H1 (cell line): ENCODE results near the gene BRD4. TPM values are rescaled to one million over a fixed set of nuclear protein-coding genes. Genes with fewer than 3 reads are reported as not detected.

Experiments
- CTCF ChIA-PET: fragments of 300-600 bp; sonication (Branson Sonifier 250); formaldehyde crosslinking; loops from one replicate; lab custom pipeline; 2021; ENCODE audit not compliant: partially characterized antibody; lab: Charles Lee
- POLR2A ChIA-PET: fragments of 300-600 bp; sonication (Branson Sonifier 250); formaldehyde crosslinking; loops from one replicate; lab custom pipeline; 2021; ENCODE audit warnings: inconsistent platforms; ENCODE audit not compliant: partially characterized antibody; lab: Charles Lee
- DNase-seq, 2 experiments: peaks; one replicate each; pipeline versions ENCODE4 v3.0.0 to v3.0.0-alpha.2; 2010 to 2022; ENCODE audit warnings: low spot score in 2 of 2, low read depth in 1 of 2, mixed read lengths in 1 of 2
- FAIRE-seq: peaks from 2 replicates; lab custom pipeline; 2011; peaks lifted over from hg19 to GRCh38; lab: Jason Lieb, UNC
- H2AFZ ChIP-seq: 2 replicates; pipeline ENCODE4 v1.8.1; 2012; ENCODE audit warnings: low read length, inconsistent platforms
- H2AK5ac ChIP-seq: 2 replicates; pipeline ENCODE4 v1.6.1; 2013; ENCODE audit warnings: low read depth, low read length
- H2BK120ac ChIP-seq: replicated peaks from 2 replicates; pipeline ENCODE3; 2013; ENCODE audit warnings: low read depth, low read length, inconsistent platforms
- H2BK12ac ChIP-seq: 2 replicates; pipeline ENCODE4 v1.6.1; 2013; ENCODE audit warnings: low read depth, low read length
- H2BK15ac ChIP-seq: 2 replicates; pipeline ENCODE4 v1.6.1; 2013; ENCODE audit warnings: low read length
- H2BK20ac ChIP-seq: 2 replicates; pipeline ENCODE4 v1.6.1; 2013; ENCODE audit warnings: low read length
- H2BK5ac ChIP-seq: 2 replicates; pipeline ENCODE4 v1.6.1; 2013; ENCODE audit warnings: low read depth, low read length
- H3K14ac ChIP-seq: 2 replicates; pipeline ENCODE4 v1.6.1; 2013; ENCODE audit warnings: inconsistent platforms; ENCODE audit not compliant: insufficient read length
- H3K18ac ChIP-seq: 2 replicates; pipeline ENCODE4 v1.6.1; 2013; ENCODE audit warnings: low read length; ENCODE audit errors: extremely low read depth
- H3K23ac ChIP-seq: 2 replicates; pipeline ENCODE4 v1.6.1; 2013; ENCODE audit warnings: inconsistent platforms; ENCODE audit not compliant: insufficient read length
- H3K23me2 ChIP-seq: 2 replicates; pipeline ENCODE4 v1.6.1; 2013; ENCODE audit warnings: low read depth, low read length
- H3K27ac ChIP-seq: 2 replicates; pipeline ENCODE4 v1.6.1; 2011; ENCODE audit warnings: low read depth, low read length, inconsistent platforms
- H3K27me3 ChIP-seq, 4 experiments: replicated peaks in 1 of 4; 1 replicate in 1 of 4; 2 replicates in 3 of 4; pipeline versions ENCODE4 v1.6.1 to v1.8.1; 2011 to 2013; ENCODE audit warnings: low read length in 3 of 4, mild to moderate bottlenecking in 3 of 4, inconsistent platforms in 2 of 4, mixed read lengths in 2 of 4, moderate library complexity in 1 of 4; ENCODE audit not compliant: control insufficient read depth in 3 of 4, insufficient read depth in 3 of 4; ENCODE audit errors: extremely low read depth in 1 of 4
- H3K36me3 ChIP-seq, 4 experiments: 2 replicates each; pipeline versions ENCODE4 v1.6.1 to v1.8.1; 2011 to 2013; ENCODE audit warnings: mild to moderate bottlenecking in 4 of 4, low read length in 3 of 4, moderate library complexity in 2 of 4, control low read depth in 1 of 4, inconsistent platforms in 1 of 4; ENCODE audit not compliant: insufficient read depth in 4 of 4, control insufficient read depth in 2 of 4
- H3K4ac ChIP-seq: replicated peaks from 2 replicates; pipeline ENCODE3; 2013; ENCODE audit warnings: low read length, low read depth, mixed read lengths, inconsistent platforms; ENCODE audit not compliant: insufficient read length
- H3K4me1 ChIP-seq, 4 experiments: replicated peaks in 1 of 4; 1 replicate in 1 of 4; 2 replicates in 3 of 4; pipeline versions ENCODE4 v1.6.1 to v1.8.1; 2011 to 2013; ENCODE audit warnings: low read length in 3 of 4, inconsistent platforms in 2 of 4, mixed read lengths in 1 of 4; ENCODE audit not compliant: insufficient read depth in 4 of 4, control insufficient read depth in 3 of 4
- H3K4me2 ChIP-seq, 2 experiments: 2 replicates each; pipeline versions ENCODE4 v1.6.1 to v1.8.1; 2011 to 2013; ENCODE audit warnings: low read depth in 2 of 2, low read length in 2 of 2, control low read depth in 1 of 2, inconsistent platforms in 1 of 2, mild to moderate bottlenecking in 1 of 2; ENCODE audit not compliant: insufficient read depth in 1 of 2
- H3K4me3 ChIP-seq, 4 experiments: fragments of 200-600, 300-600 bp in 1 of 4; sonication (generic), shearing (Covaris generic), sonication (Bioruptor Twin) in 1 of 4; 2 replicates each; pipeline versions ENCODE4 v1.5.1 to v1.8.1; 2011 to 2016; ENCODE audit warnings: low read length in 4 of 4, low read depth in 3 of 4, control low read depth in 2 of 4, inconsistent platforms in 2 of 4, mild to moderate bottlenecking in 2 of 4, mixed read lengths in 1 of 4, moderate library complexity in 1 of 4; ENCODE audit not compliant: insufficient read depth in 2 of 4; ENCODE audit errors: extremely low read depth in 1 of 4
- H3K56ac ChIP-seq: replicated peaks from 2 replicates; pipeline ENCODE3; 2013; ENCODE audit warnings: low read depth, mild to moderate bottlenecking, mixed read lengths, low read length, inconsistent platforms; ENCODE audit not compliant: insufficient read length
- H3K79me1 ChIP-seq: 2 replicates; pipeline ENCODE4 v1.6.1; 2013; ENCODE audit warnings: low read depth, low read length, control low read depth
- H3K79me2 ChIP-seq, 2 experiments: 2 replicates each; pipeline versions ENCODE4 v1.6.1 to v1.8.1; 2012 to 2013; ENCODE audit warnings: low read length in 2 of 2, mild to moderate bottlenecking in 2 of 2, inconsistent platforms in 1 of 2; ENCODE audit not compliant: insufficient read depth in 2 of 2, control insufficient read depth in 1 of 2
- H3K9ac ChIP-seq, 4 experiments: replicated peaks in 1 of 4; 1 replicate in 1 of 4; 2 replicates in 3 of 4; pipeline versions ENCODE4 v1.6.1 to v1.8.1; 2011 to 2013; ENCODE audit warnings: low read depth in 3 of 4, low read length in 3 of 4, control low read depth in 2 of 4, mild to moderate bottlenecking in 2 of 4, moderate library complexity in 2 of 4, inconsistent platforms in 1 of 4; ENCODE audit errors: extremely low read depth in 1 of 4
- H3K9me3 ChIP-seq, 2 experiments: 2 replicates each; pipeline versions ENCODE4 v1.6.1 to v1.8.1; 2012 to 2013; ENCODE audit warnings: mild to moderate bottlenecking in 2 of 2, moderate library complexity in 2 of 2, control low read depth in 1 of 2, inconsistent platforms in 1 of 2, low read depth in 1 of 2, low read length in 1 of 2, mixed read lengths in 1 of 2; ENCODE audit not compliant: insufficient read depth in 2 of 2
- H4K20me1 ChIP-seq, 2 experiments: replicated peaks in 1 of 2; 2 replicates each; pipeline versions ENCODE3 to v1.8.1; 2011 to 2013; ENCODE audit warnings: inconsistent platforms in 2 of 2, low read length in 2 of 2, mild to moderate bottlenecking in 1 of 2; ENCODE audit not compliant: insufficient read depth in 2 of 2, control insufficient read depth in 1 of 2
- H4K5ac ChIP-seq: 2 replicates; pipeline ENCODE4 v1.6.1; 2013; ENCODE audit warnings: low read length, low read depth, mixed read lengths, inconsistent platforms; ENCODE audit not compliant: insufficient read length
- H4K8ac ChIP-seq: 2 replicates; pipeline ENCODE4 v1.8.0; 2013; ENCODE audit warnings: mild to moderate bottlenecking, moderate library complexity, low read length, inconsistent platforms; ENCODE audit not compliant: insufficient read depth; ENCODE audit errors: extremely low read depth
- H4K91ac ChIP-seq: replicated peaks from 2 replicates; pipeline ENCODE3; 2013; ENCODE audit warnings: low read length, mixed read lengths, inconsistent platforms; ENCODE audit not compliant: insufficient read length
- ASH2L ChIP-seq: fragments of 200-600, 300-600 bp; sonication (generic); IDR thresholded peaks from one replicate; pipeline ENCODE4 v1.7.1; 2017; ENCODE audit warnings: low read length
- CREB1 ChIP-seq: IDR thresholded peaks from 2 replicates; pipeline ENCODE4 v1.6.1; 2012; ENCODE audit warnings: inconsistent platforms
- GABPA ChIP-seq: IDR thresholded peaks from 2 replicates; pipeline ENCODE4 v1.6.1; 2011; ENCODE audit warnings: mild to moderate bottlenecking, low read length, moderate library complexity, borderline replicate concordance; ENCODE audit not compliant: insufficient read depth
- MAX ChIP-seq: IDR thresholded peaks from 2 replicates; pipeline ENCODE4 v1.6.1; 2012; ENCODE audit warnings: inconsistent platforms
- POU5F1 ChIP-seq: IDR thresholded peaks from 2 replicates; pipeline ENCODE4 v1.6.1; 2011; ENCODE audit warnings: low read depth, mild to moderate bottlenecking, low read length, moderate library complexity
- SAP30 ChIP-seq: fragments of 300-600 bp; sonication (generic); IDR thresholded peaks from 2 replicates; pipeline ENCODE4 v1.7.1; 2012; ENCODE audit warnings: low read length, moderate library complexity, mild to moderate bottlenecking, inconsistent platforms; ENCODE audit not compliant: insufficient read depth, insufficient replicate concordance
- SIN3A ChIP-seq, 2 experiments: IDR thresholded peaks in 1 of 2; conservative IDR thresholded peaks in 1 of 2; 2 replicates each; pipeline ENCODE4 v1.6.1; 2011 to 2012; ENCODE audit warnings: low read length in 2 of 2, improper control_type of control experiment in 1 of 2, low read depth in 1 of 2, mild to moderate bottlenecking in 1 of 2
- TEAD4 ChIP-seq: IDR thresholded peaks from 2 replicates; pipeline ENCODE4 v1.6.1; 2012; ENCODE audit warnings: low read depth, low read length, inconsistent platforms, mixed read lengths
- WGBS, 2 experiments: shearing (Covaris generic) in 1 of 2; methylation state at CpG; one replicate each; pipeline versions ENCODE4 v1.1.6 to v1.1.7; 2013 to 2015; ENCODE audit warnings: low lambda C conversion rate in 2 of 2, mixed read lengths in 2 of 2, inconsistent platforms in 1 of 2, low coverage in 1 of 2, missing lambda C conversion rate in 1 of 2; ENCODE audit not compliant: insufficient replicate concordance in 2 of 2, insufficient coverage in 1 of 2, insufficient read length in 1 of 2; ENCODE audit errors: extremely low coverage in 1 of 2, missing lambda C conversion rate in 1 of 2; 5-methylcytosine and 5-hydroxymethylcytosine counted together
- polyA plus RNA-seq, 7 experiments: library from polyadenylated mRNA; depleted of rRNA in 3 of 7; stranded (reverse) in 5 of 7; unstranded in 2 of 7; fragments of >200 nt in 5 of 7; fragments of 200-250 nt in 2 of 7; gene quantifications; 1 replicate in 5 of 7; 2 replicates in 1 of 7; 4 replicates in 1 of 7; pipeline versions ENCODE4 v1.2.1 to v1.2.3, GENCODE V29; 2011 to 2013; ENCODE audit warnings: missing spikeins in 2 of 7, mixed read lengths in 2 of 7
- total RNA-seq: library from RNA; stranded (reverse); fragmentation: NEBNext Ultra II Directional; extraction: Animal tissue kit (Norgen Biotek cat#: 25700); gene quantifications from 2 replicates; pipeline ENCODE4 v1.2.1, GENCODE V29; 2021

The BRD4 gene
- total and polyA plus RNA-seq, 2 of the 8 experiments (the other 6 are each of a cell fraction or from before 2014, with no cell fraction given), result 14.1 to 146 TPM

GRCh38 chr19:15222738-15223648 is 109.3 kb downstream of the BRD4 start:
- Histone ChIP-seq H3K56ac (peak overlapping the region; percentile 7), H2BK12ac (peak overlapping the region; percentile 85; the same call in 1 of the 2 replicates), H3K23me2 (peaks cover 10% of the 10 kb centered on the region), H3K4me3 (peak overlapping the region; percentile 62 to 74 (median 62)), H3K14ac (no peak overlapping the region), H4K5ac (peak overlapping the region; percentile 79), H3K4me1 (peaks cover 0 to 3% (median 1%) of the 10 kb centered on the region in 4 experiments; a peak in 4 of 7 replicates), H2BK20ac (0 out of 2 replicates have a peak overlapping the region, but pooled peaks have one; percentile 40), H3K27ac (peak overlapping the region; percentile 60), H2BK120ac (no peak overlapping the region), H3K79me2 (no peaks in the 10 kb centered on the region), H4K91ac (peak overlapping the region; percentile 67), H2AK5ac (no peak overlapping the region), H2BK5ac (peak overlapping the region; percentile 32; the same call in 1 of the 2 replicates), H3K27me3 (no peaks in the 10 kb centered on the region), H3K79me1 (no peaks in the 10 kb centered on the region), H2AFZ (peak overlapping the region; percentile 79), H3K18ac (peak overlapping the region; percentile 72; the same call in 1 of the 2 replicates), H2BK15ac (0 out of 2 replicates have a peak overlapping the region, but pooled peaks have one; percentile 78), H3K9ac (peak overlapping the region in 3 of 4 experiments; percentile 49 to 65 (median 63); a peak in 5 of 7 replicates), H3K36me3 (peaks cover 0 to 5% (median 3%) of the 10 kb centered on the region in 4 experiments; a peak in 2 of 8 replicates), H3K4ac (no peak overlapping the region), H4K20me1 (peaks cover 2 to 5% of the 10 kb centered on the region in 2 experiments), H3K9me3 (no peaks in the 10 kb centered on the region), H3K23ac (no peak overlapping the region), H3K4me2 (peak overlapping the region; percentile 92 to 96), H4K8ac (no peak overlapping the region)
- ChIA-PET CTCF (interaction anchor here (1.0 to 2.3 kb wide), 9 partner anchors 8 to 45 kb away, joined by 3 to 9 read pairs (median 4); partner anchors contain the start of genes EPHX3 and NOTCH3), POLR2A (interaction anchor here (1.0 to 5.3 kb wide), 15 partner anchors 9 to 156 kb away, joined by 3 to 36 read pairs (median 6); partner anchors contain the start of genes AKAP8, BRD4, EPHX3 and NOTCH3)
- FAIRE-seq (peak; percentile 88), DNase-seq (peak; percentile 90 to 92)
- 1% methylated on average over 32 of the region's 48 CpGs; no CpG with 5 or more reads in 1 of the 2 experiments for WGBS, 2 experiments
- TF ChIP-seq ASH2L (peak; percentile 98), CREB1 (peak; percentile 55; the same call in 1 of the 2 replicates), POU5F1 (no peak), SIN3A (conservative IDR thresholded peaks at IDR 0.05 in 1 of 2, IDR thresholded peaks at IDR 0.05 in 1 of 2; ENCODE audit: low read depth in 1 of 2, low read length in 2 of 2) (peak; percentile 86 to 89; a peak in 3 of 4 replicates), TEAD4 (peak; percentile 60), MAX (peak; percentile 14), SAP30 (peak; percentile 70), GABPA (no peak)
